ENCODE results near the gene OCA2. TPM values are rescaled to one million over a fixed set of nuclear protein-coding genes. Genes with fewer than 3 reads are reported as not detected.
"Not testable (repeated sequence)": the region's sequence is repeated elsewhere in the genome, so short reads cannot be mapped to it uniquely, and the experiment has no call there.

OCA2 gene
- total RNA-seq, 1 donor from 2014 or later, result 0.79 TPM

DNA sequence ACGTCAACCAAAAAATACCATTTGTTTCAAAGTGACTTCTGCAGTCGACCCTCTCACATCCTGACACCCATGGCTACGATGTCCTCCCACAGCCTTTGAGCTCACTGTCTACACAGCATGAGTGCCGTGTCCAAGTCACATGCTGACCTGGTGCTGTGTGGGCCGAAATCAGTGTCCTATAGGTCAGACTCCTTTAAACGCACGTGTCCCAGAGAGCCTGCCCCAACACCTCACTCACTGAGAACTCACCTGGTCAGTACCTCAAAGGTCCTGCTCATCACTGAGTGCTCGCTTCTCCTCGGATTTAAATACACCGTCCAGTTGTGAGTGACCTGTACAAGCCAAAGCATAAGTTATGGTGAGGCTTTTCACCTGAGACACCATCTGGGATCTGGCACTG lies 83.3 kb downstream of the OCA2 start:
- H3K27ac Mint-ChIP-seq, result no peak overlapping the region
- no peaks in the 10 kb centered on the region for H3K9me3 Mint-ChIP-seq (ENCODE audit: low read depth)
- H3K4me1 Mint-ChIP-seq (ENCODE audit: low read depth), result no peaks in the 10 kb centered on the region
- H3K36me3 Mint-ChIP-seq (ENCODE audit: insufficient read depth), result no peaks in the 10 kb centered on the region
- H3K4me3 Mint-ChIP-seq (ENCODE audit: low read depth), result no peak overlapping the region
- TF ChIP-seq, protein P1, sequence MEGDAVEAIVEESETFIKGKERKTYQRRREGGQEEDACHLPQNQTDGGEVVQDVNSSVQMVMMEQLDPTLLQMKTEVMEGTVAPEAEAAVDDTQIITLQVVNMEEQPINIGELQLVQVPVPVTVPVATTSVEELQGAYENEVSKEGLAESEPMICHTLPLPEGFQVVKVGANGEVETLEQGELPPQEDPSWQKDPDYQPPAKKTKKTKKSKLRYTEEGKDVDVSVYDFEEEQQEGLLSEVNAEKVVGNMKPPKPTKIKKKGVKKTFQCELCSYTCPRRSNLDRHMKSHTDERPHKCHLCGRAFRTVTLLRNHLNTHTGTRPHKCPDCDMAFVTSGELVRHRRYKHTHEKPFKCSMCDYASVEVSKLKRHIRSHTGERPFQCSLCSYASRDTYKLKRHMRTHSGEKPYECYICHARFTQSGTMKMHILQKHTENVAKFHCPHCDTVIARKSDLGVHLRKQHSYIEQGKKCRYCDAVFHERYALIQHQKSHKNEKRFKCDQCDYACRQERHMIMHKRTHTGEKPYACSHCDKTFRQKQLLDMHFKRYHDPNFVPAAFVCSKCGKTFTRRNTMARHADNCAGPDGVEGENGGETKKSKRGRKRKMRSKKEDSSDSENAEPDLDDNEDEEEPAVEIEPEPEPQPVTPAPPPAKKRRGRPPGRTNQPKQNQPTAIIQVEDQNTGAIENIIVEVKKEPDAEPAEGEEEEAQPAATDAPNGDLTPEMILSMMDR (IDR thresholded peaks at IDR 0.05; ENCODE audit: unreplicated experiment), result no peak
- H3K27me3 Mint-ChIP-seq, result no peaks in the 10 kb centered on the region
- no peak for DNase-seq (ENCODE audit: low spot score, unreplicated experiment)

DNA sequence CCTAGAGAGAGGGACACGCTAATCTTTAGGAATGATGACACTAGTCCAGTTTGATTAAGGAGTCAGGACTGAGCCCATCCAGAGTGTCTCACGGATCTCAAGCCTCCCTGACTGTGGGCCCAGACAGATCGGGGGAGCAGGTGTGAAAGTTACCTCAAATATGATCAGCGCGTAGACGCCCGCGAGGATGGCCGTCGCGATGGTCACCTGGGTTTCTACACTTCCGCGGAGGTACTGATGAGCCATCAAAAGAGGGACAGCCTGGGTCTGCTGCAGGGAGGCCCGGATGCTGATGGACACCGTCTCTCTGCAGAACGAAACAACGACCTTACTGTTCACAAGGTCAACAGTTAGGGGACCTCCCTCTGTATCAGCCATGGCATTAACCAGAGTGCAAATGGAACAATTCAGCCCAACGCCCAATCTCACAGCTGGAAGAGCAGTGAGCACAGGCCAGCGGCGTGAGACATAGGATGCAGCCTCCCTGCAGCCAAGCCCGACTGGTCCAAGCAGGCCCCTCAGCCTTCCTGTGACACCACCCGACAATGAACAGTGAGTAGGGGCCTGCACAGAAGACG lies 84.4 kb downstream of the OCA2 start:
- no peaks in the 10 kb centered on the region for H3K27me3 Mint-ChIP-seq
- no peaks in the 10 kb centered on the region for H3K36me3 Mint-ChIP-seq (ENCODE audit: insufficient read depth)
- H3K9me3 Mint-ChIP-seq (ENCODE audit: low read depth), result peaks cover 5% of the 10 kb centered on the region
- DNase-seq (ENCODE audit: low spot score, unreplicated experiment), result no peak
- no peak overlapping the region for H3K4me3 Mint-ChIP-seq (ENCODE audit: low read depth)
- no peaks in the 10 kb centered on the region for H3K4me1 Mint-ChIP-seq (ENCODE audit: low read depth)
- TF ChIP-seq, protein P1 (IDR thresholded peaks at IDR 0.05; ENCODE audit: unreplicated experiment), result no peak
- H3K27ac Mint-ChIP-seq, result no peak overlapping the region

DNA sequence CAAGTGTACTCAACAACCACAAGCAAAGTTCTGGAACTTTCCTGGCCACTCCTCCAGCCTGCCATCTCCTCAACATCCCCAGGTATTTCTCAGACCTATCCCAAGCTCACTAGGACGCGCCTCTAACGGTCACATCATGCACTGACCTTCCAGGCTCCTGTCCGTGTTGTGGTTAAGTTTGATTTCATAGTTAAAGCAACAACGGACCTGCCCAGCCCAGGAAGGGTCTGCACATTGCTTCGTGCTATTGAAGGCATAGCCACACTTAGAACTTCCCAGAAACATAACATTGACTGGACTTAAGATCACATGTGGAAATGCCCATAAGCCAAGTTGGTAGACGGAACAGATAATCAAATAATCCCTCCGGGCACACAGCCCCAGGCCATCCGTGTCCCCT lies 85.1 kb downstream of the OCA2 start:
- Mint-ChIP-seq H3K27ac (no peak overlapping the region), H3K36me3 (ENCODE audit: insufficient read depth) (no peaks in the 10 kb centered on the region), H3K27me3 (no peaks in the 10 kb centered on the region), H3K4me1 (ENCODE audit: low read depth) (no peaks in the 10 kb centered on the region), H3K4me3 (ENCODE audit: low read depth) (no peak overlapping the region), H3K9me3 (ENCODE audit: low read depth) (peaks cover 7% of the 10 kb centered on the region)
- no peak for DNase-seq (ENCODE audit: low spot score, unreplicated experiment)
- TF ChIP-seq, protein P1 (IDR thresholded peaks at IDR 0.05; ENCODE audit: unreplicated experiment), result no peak

DNA sequence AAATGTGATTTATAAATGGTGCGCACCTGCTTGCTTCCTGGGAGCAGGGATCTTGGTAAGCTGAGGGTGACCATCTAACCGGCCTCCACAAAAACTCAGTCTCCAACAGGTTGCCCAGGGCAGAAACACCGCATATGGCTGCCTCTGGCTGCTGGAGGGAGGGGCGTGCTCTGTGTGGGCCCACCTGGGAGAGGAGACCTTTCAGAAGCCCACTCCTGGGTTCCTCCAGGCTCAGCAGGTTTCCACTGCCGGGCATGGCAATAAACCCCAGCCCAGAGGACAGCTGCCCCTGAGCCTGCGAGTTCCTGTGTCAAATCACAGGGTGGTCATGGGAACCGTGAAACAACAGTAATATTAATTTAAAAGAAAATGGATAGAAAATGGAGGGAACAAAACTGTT lies 85.6 kb downstream of the OCA2 start:
- H3K4me3 Mint-ChIP-seq (ENCODE audit: low read depth), result no peak overlapping the region
- no peak overlapping the region for H3K27ac Mint-ChIP-seq
- no peaks in the 10 kb centered on the region for H3K36me3 Mint-ChIP-seq (ENCODE audit: insufficient read depth)
- DNase-seq (ENCODE audit: low spot score, unreplicated experiment), result no peak
- TF ChIP-seq, protein P1 (IDR thresholded peaks at IDR 0.05; ENCODE audit: unreplicated experiment), result no peak
- H3K4me1 Mint-ChIP-seq (ENCODE audit: low read depth), result no peaks in the 10 kb centered on the region
- peaks cover 7% of the 10 kb centered on the region for H3K9me3 Mint-ChIP-seq (ENCODE audit: low read depth)
- H3K27me3 Mint-ChIP-seq, result no peaks in the 10 kb centered on the region

DNA sequence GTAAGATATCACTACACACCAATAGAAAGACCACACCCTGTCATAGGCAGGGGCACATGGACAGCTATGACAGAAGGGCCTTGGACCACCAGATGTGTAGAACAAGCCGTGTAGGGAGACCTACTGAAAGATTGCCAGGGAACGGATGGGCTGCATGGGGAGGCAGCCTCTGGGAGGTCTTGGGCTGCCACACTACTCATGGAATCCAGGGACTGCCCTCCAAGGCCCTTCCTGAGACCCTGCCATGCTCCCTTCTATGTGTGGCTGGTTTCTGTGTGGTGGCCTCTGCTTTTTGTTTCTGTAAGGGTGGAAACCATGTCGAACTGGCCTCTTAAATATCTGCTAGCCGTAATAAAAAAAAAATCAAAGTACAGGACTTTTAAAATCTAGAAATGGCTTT lies 86.9 kb downstream of the OCA2 start:
- H3K4me3 Mint-ChIP-seq (ENCODE audit: low read depth), result no peak overlapping the region
- DNase-seq (ENCODE audit: low spot score, unreplicated experiment), result no peak
- no peaks in the 10 kb centered on the region for H3K4me1 Mint-ChIP-seq (ENCODE audit: low read depth)
- H3K27me3 Mint-ChIP-seq, result no peaks in the 10 kb centered on the region
- no peak overlapping the region for H3K27ac Mint-ChIP-seq
- H3K36me3 Mint-ChIP-seq (ENCODE audit: insufficient read depth), result no peaks in the 10 kb centered on the region
- H3K9me3 Mint-ChIP-seq (ENCODE audit: low read depth), result peaks cover 7% of the 10 kb centered on the region
- TF ChIP-seq, protein P1 (IDR thresholded peaks at IDR 0.05; ENCODE audit: unreplicated experiment), result no peak

DNA sequence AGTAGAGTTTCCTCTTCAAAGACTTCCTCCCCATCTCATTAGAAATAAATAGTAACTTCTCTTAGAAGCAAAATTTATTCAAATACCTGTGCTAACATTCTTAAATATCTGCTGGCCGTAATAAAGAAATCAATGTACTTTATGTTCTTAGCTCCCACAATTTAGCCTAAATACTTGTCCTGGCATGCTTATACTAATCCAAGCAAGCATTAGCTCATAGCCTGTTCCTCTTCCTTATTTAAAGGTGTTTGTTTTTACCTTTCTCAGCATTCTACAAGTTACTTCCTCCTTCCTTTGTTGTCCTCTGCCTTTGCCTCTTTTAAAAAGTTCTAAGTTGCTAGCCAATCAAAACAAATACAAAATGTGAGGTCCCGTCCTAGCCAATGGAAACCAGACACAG lies 90.9 kb downstream of the OCA2 start:
- not testable (repeated sequence) for H3K4me1 Mint-ChIP-seq (ENCODE audit: low read depth); H3K27ac Mint-ChIP-seq; H3K36me3 Mint-ChIP-seq (ENCODE audit: insufficient read depth); H3K4me3 Mint-ChIP-seq (ENCODE audit: low read depth); DNase-seq (ENCODE audit: low spot score, unreplicated experiment); H3K9me3 Mint-ChIP-seq (ENCODE audit: low read depth); H3K27me3 Mint-ChIP-seq
